Caco-2 (cell line): Measurements from ENCODE around the gene SLC22A12. TPM values are rescaled to one million over a fixed set of nuclear protein-coding genes. Genes with fewer than 3 reads are reported as not detected.

Source experiments
- BruUV-seq: library from RNA; stranded (reverse); fragments of 400-500 nt; replicated peaks from 2 replicates; lab custom pipeline; 2021; lab: Mats Ljungman, UMichigan
- CTCF ChIA-PET: fragments of 300-600 bp; sonication (Branson Sonifier 250); formaldehyde crosslinking; loops from one replicate; lab custom pipeline; 2022; ENCODE audit warnings: antibody characterized with exemption; lab: Charles Lee
- POLR2A ChIA-PET: fragments of 300-600 bp; sonication (Branson Sonifier 250); formaldehyde crosslinking; loops from one replicate; lab custom pipeline; 2022; ENCODE audit warnings: antibody characterized with exemption; lab: Charles Lee
- DNase-seq, 2 experiments: peaks; one replicate each; pipeline versions ENCODE4 v3.0.0 to v3.0.0-alpha.2; 2020 to 2022
- H3K27me3 ChIP-seq: replicated peaks from 2 replicates; pipeline ENCODE4 v1.6.0; 2011; ENCODE audit warnings: low read length; ENCODE audit not compliant: control insufficient read depth, insufficient read depth
- H3K36me3 ChIP-seq: 2 replicates; pipeline ENCODE4 v1.5.1; 2011; ENCODE audit warnings: low read length; ENCODE audit not compliant: control insufficient read depth, insufficient read depth
- H3K4me1 ChIP-seq: fragments of 250-450 bp; sonication (Bioruptor Pico); 2 replicates; pipeline ENCODE4 v1.5.1; 2020; ENCODE audit warnings: mild to moderate bottlenecking
- H3K4me3 ChIP-seq: 2 replicates; pipeline ENCODE4 v1.5.1; 2011; ENCODE audit warnings: low read depth, mild to moderate bottlenecking, control low read depth, low read length
- H3K9me3 ChIP-seq: fragments of 250-450 bp; sonication (Bioruptor Pico); 2 replicates; pipeline ENCODE4 v1.5.1; 2020; ENCODE audit warnings: mild to moderate bottlenecking, moderate library complexity
- H3K27ac Mint-ChIP-seq: one replicate; pipeline ENCODE4 v1.8.0; 2022; ENCODE audit warnings: mixed read lengths; ENCODE audit not compliant: unreplicated experiment
- H3K27me3 Mint-ChIP-seq: one replicate; pipeline ENCODE4 v1.8.0; 2022; ENCODE audit warnings: mixed read lengths; ENCODE audit not compliant: insufficient read depth, unreplicated experiment
- H3K36me3 Mint-ChIP-seq: one replicate; pipeline ENCODE4 v1.8.0; 2022; ENCODE audit warnings: mild to moderate bottlenecking, mixed read lengths; ENCODE audit not compliant: insufficient read depth, unreplicated experiment
- H3K4me1 Mint-ChIP-seq: one replicate; pipeline ENCODE4 v1.8.0; 2022; ENCODE audit warnings: low read depth, mixed read lengths; ENCODE audit not compliant: unreplicated experiment
- H3K4me3 Mint-ChIP-seq: one replicate; pipeline ENCODE4 v1.8.0; 2022; ENCODE audit warnings: mild to moderate bottlenecking, moderate library complexity, mixed read lengths; ENCODE audit not compliant: unreplicated experiment
- H3K9me3 Mint-ChIP-seq: one replicate; pipeline ENCODE4 v1.8.0; 2022; ENCODE audit warnings: mixed read lengths; ENCODE audit not compliant: unreplicated experiment
- intact Hi-C: fragments of 100-400 bp; cut with micrococcal nuclease; formaldehyde crosslinking; loops from one replicate; pipeline ENCODE4 v1.10.0; 2022; ENCODE audit not compliant: unreplicated experiment
- total RNA-seq: library from RNA; stranded (reverse); gene quantifications from 2 replicates; pipeline ENCODE4 v1.2.3, GENCODE V29; 2022
- TF ChIP-seq, protein P1 (sequence below), 2 experiments: fragments of 200-600 bp in 1 of 2; IDR thresholded peaks; 1 replicate in 1 of 2; 2 replicates in 1 of 2; pipeline versions ENCODE4 v1.5.1 to v1.8.0; 2011 to 2022; ENCODE audit warnings: antibody characterized with exemption in 1 of 2, control low read depth in 1 of 2, inconsistent platforms in 1 of 2, low read depth in 1 of 2, low read length in 1 of 2, mild to moderate bottlenecking in 1 of 2, moderate library complexity in 1 of 2; ENCODE audit not compliant: insufficient read depth in 1 of 2, severe bottlenecking in 1 of 2, unreplicated experiment in 1 of 2

SLC22A12 gene
- total RNA-seq, 1 experiment from 2014 or later = not detected

DNA sequence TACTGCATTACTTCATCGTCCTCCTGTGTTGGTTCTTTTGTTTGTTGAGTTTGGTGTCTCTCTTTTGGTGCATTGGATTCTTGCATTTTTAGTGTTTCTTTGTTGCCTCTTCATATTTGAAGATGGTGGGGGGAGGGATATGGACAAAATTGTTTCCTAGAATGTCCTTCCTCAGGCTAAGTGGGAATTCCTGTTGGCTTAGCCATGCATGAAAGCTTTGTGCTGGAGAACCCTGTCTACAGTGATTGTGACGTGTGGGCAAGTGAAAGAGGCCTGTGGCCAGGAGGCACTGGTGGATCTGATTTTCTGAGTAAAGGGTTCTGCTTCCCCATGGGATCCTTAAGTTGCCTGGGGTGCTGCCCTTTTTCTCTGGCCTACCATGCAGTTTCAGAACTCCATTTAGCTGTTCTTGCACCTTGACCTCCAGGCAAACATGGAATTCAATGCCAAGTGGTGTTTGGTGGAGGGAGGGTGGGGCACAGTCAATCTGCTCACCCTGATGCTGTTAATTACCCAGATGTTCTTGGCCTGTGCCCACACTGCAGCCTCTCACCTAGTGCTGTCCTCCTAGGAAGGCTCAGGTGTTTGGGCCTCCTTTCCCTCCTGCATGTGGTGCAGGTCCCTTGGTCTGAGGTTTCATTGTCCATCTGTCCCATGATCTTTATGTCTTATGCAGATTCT is 46.3 kb upstream of the SLC22A12 start:
- Histone ChIP-seq H3K27me3 (no peaks in the 10 kb centered on the region; the same call in 1 of the 2 replicates), H3K9me3 (no peaks in the 10 kb centered on the region), H3K36me3 (no peaks in the 10 kb centered on the region), H3K4me3 (no peak overlapping the region), H3K4me1 (no peaks in the 10 kb centered on the region)
- H3K4me1 Mint-ChIP-seq = no peaks in the 10 kb centered on the region
- no peak for DNase-seq
- CTCF ChIA-PET = interaction anchor here (1.0 kb wide), 1 partner anchor 160 kb away, joined by 4 read pairs; no protein-coding TSS in a partner anchor
- no TSS peak for BruUV-seq
- POLR2A ChIA-PET = no interaction called here
- H3K9me3 Mint-ChIP-seq = peaks cover 10% of the 10 kb centered on the region
- H3K4me3 Mint-ChIP-seq = no peak overlapping the region
- no peak overlapping the region for H3K27ac Mint-ChIP-seq
- TF ChIP-seq, protein P1, sequence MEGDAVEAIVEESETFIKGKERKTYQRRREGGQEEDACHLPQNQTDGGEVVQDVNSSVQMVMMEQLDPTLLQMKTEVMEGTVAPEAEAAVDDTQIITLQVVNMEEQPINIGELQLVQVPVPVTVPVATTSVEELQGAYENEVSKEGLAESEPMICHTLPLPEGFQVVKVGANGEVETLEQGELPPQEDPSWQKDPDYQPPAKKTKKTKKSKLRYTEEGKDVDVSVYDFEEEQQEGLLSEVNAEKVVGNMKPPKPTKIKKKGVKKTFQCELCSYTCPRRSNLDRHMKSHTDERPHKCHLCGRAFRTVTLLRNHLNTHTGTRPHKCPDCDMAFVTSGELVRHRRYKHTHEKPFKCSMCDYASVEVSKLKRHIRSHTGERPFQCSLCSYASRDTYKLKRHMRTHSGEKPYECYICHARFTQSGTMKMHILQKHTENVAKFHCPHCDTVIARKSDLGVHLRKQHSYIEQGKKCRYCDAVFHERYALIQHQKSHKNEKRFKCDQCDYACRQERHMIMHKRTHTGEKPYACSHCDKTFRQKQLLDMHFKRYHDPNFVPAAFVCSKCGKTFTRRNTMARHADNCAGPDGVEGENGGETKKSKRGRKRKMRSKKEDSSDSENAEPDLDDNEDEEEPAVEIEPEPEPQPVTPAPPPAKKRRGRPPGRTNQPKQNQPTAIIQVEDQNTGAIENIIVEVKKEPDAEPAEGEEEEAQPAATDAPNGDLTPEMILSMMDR (IDR thresholded peaks at IDR 0.05; ENCODE audit: insufficient read depth in 1 of 2, low read depth in 1 of 2, low read length in 1 of 2, severe bottlenecking in 1 of 2, unreplicated experiment in 1 of 2) = no peak
- peaks cover under 1% of the 10 kb centered on the region for H3K27me3 Mint-ChIP-seq
- no peaks in the 10 kb centered on the region for H3K36me3 Mint-ChIP-seq
- intact Hi-C loops = no loop called here

DNA sequence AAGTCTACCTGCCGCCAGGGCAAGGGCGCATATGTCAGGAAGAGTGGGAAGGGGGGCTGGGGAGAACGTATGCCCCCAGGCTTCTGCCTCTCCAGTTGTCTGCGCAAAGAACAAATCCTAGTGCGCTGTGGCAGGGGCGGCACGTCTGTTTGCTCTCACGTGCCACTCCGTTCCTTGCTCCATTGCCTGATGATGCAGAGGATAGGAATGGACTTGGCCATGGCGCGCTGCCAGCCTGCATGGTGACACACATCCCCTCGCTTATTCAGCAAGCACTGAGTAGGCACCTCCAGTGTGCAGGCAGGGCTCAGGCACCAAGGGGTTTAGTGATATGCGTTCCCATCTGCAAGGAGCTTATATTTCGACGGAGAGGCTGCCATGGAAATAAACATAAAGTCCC is 45.4 kb upstream of the SLC22A12 start:
- TF ChIP-seq, protein P1 (IDR thresholded peaks at IDR 0.05; ENCODE audit: insufficient read depth in 1 of 2, low read depth in 1 of 2, low read length in 1 of 2, severe bottlenecking in 1 of 2, unreplicated experiment in 1 of 2) = no peak
- DNase-seq = no peak
- H3K4me1 Mint-ChIP-seq = no peaks in the 10 kb centered on the region
- CTCF ChIA-PET = interaction anchor here (1.0 kb wide), 1 partner anchor 159 kb away, joined by 4 read pairs; no protein-coding TSS in a partner anchor
- Histone ChIP-seq H3K9me3 (no peaks in the 10 kb centered on the region), H3K4me3 (no peak overlapping the region), H3K27me3 (no peaks in the 10 kb centered on the region; the same call in 1 of the 2 replicates), H3K4me1 (no peaks in the 10 kb centered on the region), H3K36me3 (no peaks in the 10 kb centered on the region)
- no TSS peak for BruUV-seq
- intact Hi-C loops = no loop called here
- no peak overlapping the region for H3K27ac Mint-ChIP-seq
- POLR2A ChIA-PET = no interaction called here
- peaks cover 4% of the 10 kb centered on the region for H3K27me3 Mint-ChIP-seq
- no peak overlapping the region for H3K4me3 Mint-ChIP-seq
- H3K36me3 Mint-ChIP-seq = no peaks in the 10 kb centered on the region
- peaks cover 10% of the 10 kb centered on the region for H3K9me3 Mint-ChIP-seq

GRCh38 chr11:64546176-64546575 is 44.8 kb upstream of the SLC22A12 start:
- intact Hi-C loops = no loop called here
- Mint-ChIP-seq H3K9me3 (peaks cover 10% of the 10 kb centered on the region), H3K4me1 (no peaks in the 10 kb centered on the region), H3K27me3 (peaks cover 4% of the 10 kb centered on the region), H3K4me3 (no peak overlapping the region), H3K36me3 (no peaks in the 10 kb centered on the region), H3K27ac (no peak overlapping the region)
- BruUV-seq = no TSS peak
- Histone ChIP-seq H3K4me1 (no peaks in the 10 kb centered on the region), H3K9me3 (no peaks in the 10 kb centered on the region), H3K36me3 (no peaks in the 10 kb centered on the region), H3K4me3 (no peak overlapping the region), H3K27me3 (no peaks in the 10 kb centered on the region; the same call in 1 of the 2 replicates)
- TF ChIP-seq, protein P1 (IDR thresholded peaks at IDR 0.05; ENCODE audit: insufficient read depth in 1 of 2, low read depth in 1 of 2, low read length in 1 of 2, severe bottlenecking in 1 of 2, unreplicated experiment in 1 of 2) = no peak
- DNase-seq = no peak
- ChIA-PET CTCF (no interaction called here), POLR2A (no interaction called here)
